HG02642 (cell line): ENCODE results near the gene FERMT2.
"Not testable (repeated sequence)": the region's sequence is repeated elsewhere in the genome, so short reads cannot be mapped to it uniquely, and the experiment has no call there.

Source experiments
- ATAC-seq: cut with Tn5 transposase; IDR thresholded peaks from one replicate; pipeline ENCODE4 v1.9.1; 2021; ENCODE audit warnings: mild to moderate bottlenecking; ENCODE audit not compliant: unreplicated experiment, poor library complexity

Gene FERMT2

GRCh38 chr14:52948836-52949235, 2.0 kb downstream of the FERMT2 start:
- no peak for ATAC-seq

- no peak for ATAC-seq
Observed at GRCh38 chr14:52948039-52948438, 2.8 kb downstream of the FERMT2 start.

GRCh38 chr14:52944254-52944653, 6.6 kb downstream of the FERMT2 start:
- no peak for ATAC-seq

GRCh38 chr14:52939427-52939826, 11.4 kb downstream of the FERMT2 start:
- ATAC-seq, result no peak

- ATAC-seq, result no peak
Observed at GRCh38 chr14:52937869-52938268, 13.0 kb downstream of the FERMT2 start.

GRCh38 chr14:52937306-52937705, 13.5 kb downstream of the FERMT2 start:
- ATAC-seq, result no peak

- ATAC-seq, result no peak
Observed at GRCh38 chr14:52936437-52936836, 14.4 kb downstream of the FERMT2 start.

- ATAC-seq, result no peak
Observed at GRCh38 chr14:52935833-52936232, 15.0 kb downstream of the FERMT2 start.

- no peak for ATAC-seq
Observed at GRCh38 chr14:52934762-52935161, 16.1 kb downstream of the FERMT2 start.

GRCh38 chr14:52929192-52929807, 21.6 kb downstream of the FERMT2 start:
- ATAC-seq, result no peak

GRCh38 chr14:52926953-52927352, 23.9 kb downstream of the FERMT2 start:
- no peak for ATAC-seq

- ATAC-seq, result no peak
Observed at GRCh38 chr14:52923902-52924575, 26.8 kb downstream of the FERMT2 start.

- no peak for ATAC-seq
Observed at GRCh38 chr14:52922656-52923055, 28.2 kb downstream of the FERMT2 start.

GRCh38 chr14:52922059-52922458, 28.8 kb downstream of the FERMT2 start:
- no peak for ATAC-seq

GRCh38 chr14:52920411-52920810, 30.4 kb downstream of the FERMT2 start:
- ATAC-seq, result not testable (repeated sequence)

GRCh38 chr14:52919971-52920370, 30.9 kb downstream of the FERMT2 start:
- ATAC-seq, result no peak

GRCh38 chr14:52918486-52918885, 32.4 kb downstream of the FERMT2 start:
- ATAC-seq, result peak; percentile 85

- no peak for ATAC-seq
Observed at GRCh38 chr14:52917735-52918134, 33.1 kb downstream of the FERMT2 start.

- no peak for ATAC-seq
Observed at GRCh38 chr14:52914295-52914694, 36.6 kb downstream of the FERMT2 start.

GRCh38 chr14:52913271-52913670, 37.6 kb downstream of the FERMT2 start:
- ATAC-seq, result no peak

- ATAC-seq, result no peak
Observed at GRCh38 chr14:52911904-52912303, 38.9 kb downstream of the FERMT2 start.

- no peak for ATAC-seq
Observed at GRCh38 chr14:52910572-52910971, 40.3 kb downstream of the FERMT2 start.
